LNCAP (cell line): ENCODE measurements around the gene CHORDC1.

Experiments
- TF ChIP-seq, protein P1 (sequence below): fragments of 450-650 bp; IDR thresholded peaks from 2 replicates; pipeline ENCODE4 v1.5.1; 2017; ENCODE audit warnings: mild to moderate bottlenecking

The CHORDC1 gene

DNA sequence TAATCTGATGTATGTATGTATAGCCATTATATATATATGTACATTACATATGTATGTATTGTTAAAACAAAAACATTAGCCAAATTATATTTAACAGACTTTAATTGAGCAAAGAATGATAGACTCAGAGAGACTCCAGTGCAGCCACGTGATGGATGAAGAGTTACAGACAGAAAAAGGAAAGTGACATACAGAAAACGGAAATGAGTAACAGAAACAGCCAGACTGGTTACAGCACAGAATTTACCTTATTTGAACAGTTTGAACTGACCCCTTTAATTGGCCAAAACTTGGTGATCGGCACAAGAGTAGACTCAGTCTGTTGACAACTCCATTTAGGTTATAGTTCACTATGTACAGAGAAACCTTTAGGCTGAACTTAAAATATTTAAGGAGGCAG lies 35.0 kb downstream of the CHORDC1 start:
- TF ChIP-seq, protein P1, sequence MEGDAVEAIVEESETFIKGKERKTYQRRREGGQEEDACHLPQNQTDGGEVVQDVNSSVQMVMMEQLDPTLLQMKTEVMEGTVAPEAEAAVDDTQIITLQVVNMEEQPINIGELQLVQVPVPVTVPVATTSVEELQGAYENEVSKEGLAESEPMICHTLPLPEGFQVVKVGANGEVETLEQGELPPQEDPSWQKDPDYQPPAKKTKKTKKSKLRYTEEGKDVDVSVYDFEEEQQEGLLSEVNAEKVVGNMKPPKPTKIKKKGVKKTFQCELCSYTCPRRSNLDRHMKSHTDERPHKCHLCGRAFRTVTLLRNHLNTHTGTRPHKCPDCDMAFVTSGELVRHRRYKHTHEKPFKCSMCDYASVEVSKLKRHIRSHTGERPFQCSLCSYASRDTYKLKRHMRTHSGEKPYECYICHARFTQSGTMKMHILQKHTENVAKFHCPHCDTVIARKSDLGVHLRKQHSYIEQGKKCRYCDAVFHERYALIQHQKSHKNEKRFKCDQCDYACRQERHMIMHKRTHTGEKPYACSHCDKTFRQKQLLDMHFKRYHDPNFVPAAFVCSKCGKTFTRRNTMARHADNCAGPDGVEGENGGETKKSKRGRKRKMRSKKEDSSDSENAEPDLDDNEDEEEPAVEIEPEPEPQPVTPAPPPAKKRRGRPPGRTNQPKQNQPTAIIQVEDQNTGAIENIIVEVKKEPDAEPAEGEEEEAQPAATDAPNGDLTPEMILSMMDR: no peak

DNA sequence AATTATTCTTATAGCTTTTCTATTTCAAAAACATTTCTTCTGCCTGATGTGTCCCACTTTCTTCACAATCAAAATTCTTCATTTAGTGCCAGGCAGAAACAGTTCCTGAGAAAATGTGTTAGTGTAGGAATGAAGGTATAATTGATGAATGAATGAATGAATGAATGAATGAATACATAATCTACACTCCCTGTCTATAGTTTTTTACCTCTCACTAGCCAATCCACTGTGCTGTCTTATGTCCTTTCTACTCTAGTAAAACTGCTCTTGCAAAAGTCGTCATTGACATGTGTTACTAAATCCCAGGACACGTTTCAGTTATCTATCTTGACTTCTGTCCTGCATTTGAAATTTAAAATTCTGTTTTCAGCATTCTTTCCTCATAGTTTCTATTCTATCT lies 42.9 kb downstream of the CHORDC1 start:
- TF ChIP-seq, protein P1: no peak

DNA sequence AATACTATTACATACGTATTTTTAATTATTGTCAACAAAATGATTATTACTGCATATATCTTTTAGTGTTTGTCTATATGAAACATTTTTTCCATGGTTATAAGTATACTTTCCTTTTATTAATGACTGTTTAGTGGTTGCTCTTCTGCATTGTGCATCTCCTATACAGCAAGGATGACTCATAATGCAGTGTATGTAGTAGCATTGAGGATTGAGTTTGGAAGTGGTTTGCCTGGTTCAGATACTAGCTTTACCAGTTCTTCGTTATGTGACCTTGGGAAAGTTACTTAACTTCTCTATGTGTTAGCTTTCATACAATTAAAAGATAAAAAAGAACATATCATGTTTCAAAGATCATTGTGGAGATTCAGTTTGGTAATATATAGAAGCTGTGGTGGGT lies 44.1 kb downstream of the CHORDC1 start:
- TF ChIP-seq, protein P1: no peak

DNA sequence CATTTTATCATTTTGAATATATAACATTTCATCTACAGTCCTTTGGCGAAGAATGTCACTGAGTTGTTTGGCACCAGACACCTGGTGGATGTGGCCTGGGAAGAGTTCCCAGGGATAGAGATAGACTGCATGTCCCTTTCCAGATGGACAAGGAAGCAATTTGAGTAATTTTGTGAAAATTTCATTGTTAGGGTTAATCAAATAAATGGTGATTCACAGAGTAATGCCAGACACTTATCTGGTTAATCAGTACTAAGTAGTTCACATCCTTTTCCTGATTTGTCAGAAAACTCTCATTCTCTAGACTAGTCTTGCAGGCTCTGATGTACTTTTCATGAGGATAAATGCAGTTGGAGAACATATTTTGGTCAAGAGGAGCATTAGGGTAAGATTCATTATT lies 46.8 kb downstream of the CHORDC1 start:
- TF ChIP-seq, protein P1: no peak

DNA sequence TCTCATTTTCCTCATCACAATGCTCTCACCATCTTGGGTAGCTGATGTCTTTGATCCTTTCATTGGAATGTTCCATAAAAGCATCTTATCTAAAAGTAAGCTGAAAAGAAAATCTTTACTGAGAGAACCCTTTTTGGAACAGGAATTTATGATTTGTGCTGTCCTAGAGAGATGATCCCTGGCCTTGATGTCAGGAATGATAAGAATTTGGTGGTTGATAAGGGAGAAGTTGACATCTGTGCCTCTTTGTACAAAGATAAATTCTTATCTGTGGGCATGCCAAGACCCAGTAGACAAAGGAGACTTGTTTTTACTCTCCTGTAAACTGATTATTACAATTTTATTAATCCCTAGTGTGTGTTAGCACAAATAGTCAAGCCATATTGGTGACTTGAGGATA lies 51.5 kb downstream of the CHORDC1 start:
- TF ChIP-seq, protein P1: no peak

DNA sequence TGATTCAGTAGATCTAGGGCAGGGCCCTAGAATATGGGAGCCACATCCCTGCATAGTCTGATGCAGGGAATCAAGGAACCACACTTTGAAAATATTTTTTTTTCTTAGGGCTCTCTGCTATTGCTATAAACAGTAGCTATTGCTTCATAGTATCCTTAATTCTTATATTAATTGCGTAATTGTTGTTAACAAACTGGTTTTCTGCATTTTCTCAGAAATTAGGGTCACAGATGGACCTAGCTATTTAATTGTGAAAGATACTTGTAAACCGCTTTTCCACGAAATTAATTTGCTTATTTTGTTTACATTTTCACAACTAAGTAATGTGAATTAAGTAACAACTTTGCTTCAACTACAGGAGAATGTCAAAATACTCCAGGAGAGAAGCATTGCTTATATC lies 54.3 kb downstream of the CHORDC1 start:
- TF ChIP-seq, protein P1: no peak
